GM12865 (cell line): Measurements from ENCODE around the gene MCC.

Experiments used
- DNase-seq: peaks from one replicate; pipeline ENCODE4 v3.0.0; 2010; ENCODE audit warnings: low read depth
- H3K4me3 ChIP-seq: 2 replicates; pipeline ENCODE4 v1.5.1; 2011; ENCODE audit warnings: mild to moderate bottlenecking, low read depth, low read length, control low read depth
- TF ChIP-seq, protein P1 (sequence below): IDR thresholded peaks from 2 replicates; pipeline ENCODE4 v1.5.1; 2011; ENCODE audit warnings: low read length, control low read depth, low read depth, inconsistent platforms; ENCODE audit not compliant: insufficient read depth; ENCODE audit errors: missing control alignments

MCC gene

DNA sequence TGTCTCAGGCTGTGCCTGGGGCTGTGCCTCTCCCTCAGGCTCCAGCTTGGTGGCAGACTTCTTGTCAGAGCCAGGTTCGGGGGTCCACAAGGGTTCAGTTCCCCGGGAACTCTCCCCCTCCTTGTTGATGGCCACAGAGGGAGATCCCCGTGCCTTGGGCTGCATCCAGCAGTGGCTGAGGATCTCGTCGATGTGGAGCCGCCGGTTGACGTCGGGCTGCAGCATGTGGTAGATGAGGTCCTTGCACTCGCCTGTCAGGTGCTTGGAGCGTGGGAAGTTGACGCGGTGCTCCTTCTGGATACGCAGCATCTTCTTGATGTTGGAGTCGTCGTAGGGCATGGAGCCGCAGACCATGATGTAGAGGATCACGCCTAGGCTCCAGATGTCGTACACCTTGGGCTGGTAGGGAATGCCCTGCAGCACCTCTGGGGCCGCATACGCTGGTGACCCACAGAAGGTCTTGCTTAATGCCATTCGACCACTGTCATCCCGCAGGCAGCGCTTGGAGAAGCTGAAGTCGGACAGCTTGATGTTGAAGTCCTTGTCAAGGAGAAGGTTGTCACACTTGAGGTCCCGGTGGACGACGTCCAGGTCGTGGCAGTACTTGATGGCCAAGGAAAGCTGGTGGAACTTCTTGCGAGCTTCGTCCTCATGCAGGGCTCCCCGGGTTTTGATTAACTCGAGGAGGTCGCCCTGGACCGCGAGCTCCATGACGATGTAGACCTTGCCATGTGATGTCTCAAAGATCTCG lies 54.2 kb downstream of the MCC start:
- DNase-seq = no peak
- no peak overlapping the region for H3K4me3 ChIP-seq
- TF ChIP-seq, protein P1, sequence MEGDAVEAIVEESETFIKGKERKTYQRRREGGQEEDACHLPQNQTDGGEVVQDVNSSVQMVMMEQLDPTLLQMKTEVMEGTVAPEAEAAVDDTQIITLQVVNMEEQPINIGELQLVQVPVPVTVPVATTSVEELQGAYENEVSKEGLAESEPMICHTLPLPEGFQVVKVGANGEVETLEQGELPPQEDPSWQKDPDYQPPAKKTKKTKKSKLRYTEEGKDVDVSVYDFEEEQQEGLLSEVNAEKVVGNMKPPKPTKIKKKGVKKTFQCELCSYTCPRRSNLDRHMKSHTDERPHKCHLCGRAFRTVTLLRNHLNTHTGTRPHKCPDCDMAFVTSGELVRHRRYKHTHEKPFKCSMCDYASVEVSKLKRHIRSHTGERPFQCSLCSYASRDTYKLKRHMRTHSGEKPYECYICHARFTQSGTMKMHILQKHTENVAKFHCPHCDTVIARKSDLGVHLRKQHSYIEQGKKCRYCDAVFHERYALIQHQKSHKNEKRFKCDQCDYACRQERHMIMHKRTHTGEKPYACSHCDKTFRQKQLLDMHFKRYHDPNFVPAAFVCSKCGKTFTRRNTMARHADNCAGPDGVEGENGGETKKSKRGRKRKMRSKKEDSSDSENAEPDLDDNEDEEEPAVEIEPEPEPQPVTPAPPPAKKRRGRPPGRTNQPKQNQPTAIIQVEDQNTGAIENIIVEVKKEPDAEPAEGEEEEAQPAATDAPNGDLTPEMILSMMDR = no peak

DNA sequence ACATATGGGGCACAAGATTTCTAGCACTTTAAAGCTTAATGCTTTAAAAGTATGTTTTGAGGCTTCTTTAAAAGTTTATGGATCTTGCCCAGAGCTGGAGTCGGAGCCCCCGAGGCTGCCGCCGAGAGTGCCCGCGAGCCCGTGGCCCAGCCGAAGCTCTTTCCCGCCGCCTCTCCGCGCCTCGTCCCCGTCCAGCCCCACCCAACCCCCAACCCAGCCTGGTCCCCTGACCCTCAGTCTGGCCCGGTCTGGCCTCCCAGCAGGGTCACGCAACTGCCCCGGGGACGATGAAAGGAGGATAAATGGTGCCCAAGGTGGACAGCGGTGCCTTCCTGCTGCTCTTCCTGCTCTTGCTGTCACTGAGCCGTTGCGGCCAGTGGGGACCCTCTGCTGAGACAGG lies 55.2 kb downstream of the MCC start:
- TF ChIP-seq, protein P1 = no peak
- no peak for DNase-seq

DNA sequence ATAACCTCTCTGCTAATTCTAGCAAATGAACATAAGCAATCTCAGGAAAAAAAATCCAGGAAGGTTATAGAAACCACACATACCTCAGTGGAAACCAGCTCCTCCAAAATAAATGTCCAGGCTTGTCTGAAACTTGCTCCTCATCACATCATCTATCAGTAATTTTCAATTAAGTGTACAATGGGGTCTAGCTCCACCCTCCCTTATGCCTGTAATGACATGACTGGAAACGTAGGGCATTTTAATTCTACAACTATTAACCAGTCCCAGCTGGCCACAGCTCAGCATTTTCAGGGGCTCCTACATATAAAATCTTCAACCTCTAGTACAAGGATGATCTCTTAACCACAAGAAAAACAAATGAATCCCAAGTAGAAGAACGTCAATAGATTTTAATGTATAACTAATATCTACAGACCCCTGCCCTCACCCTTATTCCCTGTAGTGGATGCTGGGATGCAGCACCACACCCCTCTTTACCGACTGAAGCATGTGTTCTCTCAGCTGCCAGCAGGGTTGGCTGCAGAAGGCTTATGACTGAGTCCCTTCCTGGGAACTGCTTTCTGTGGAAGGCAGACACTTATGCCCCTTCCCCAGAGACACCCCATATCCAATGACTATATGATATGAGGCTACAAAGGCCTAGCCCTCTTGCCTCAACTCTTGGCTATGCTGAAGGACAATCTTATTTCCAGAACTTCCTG lies 60.2 kb downstream of the MCC start:
- TF ChIP-seq, protein P1 = no peak
- no peak for DNase-seq
- H3K4me3 ChIP-seq = no peak overlapping the region

More for the DNA sequence above, 55.2 kb downstream of the MCC start:
- no peak overlapping the region for H3K4me3 ChIP-seq

DNA sequence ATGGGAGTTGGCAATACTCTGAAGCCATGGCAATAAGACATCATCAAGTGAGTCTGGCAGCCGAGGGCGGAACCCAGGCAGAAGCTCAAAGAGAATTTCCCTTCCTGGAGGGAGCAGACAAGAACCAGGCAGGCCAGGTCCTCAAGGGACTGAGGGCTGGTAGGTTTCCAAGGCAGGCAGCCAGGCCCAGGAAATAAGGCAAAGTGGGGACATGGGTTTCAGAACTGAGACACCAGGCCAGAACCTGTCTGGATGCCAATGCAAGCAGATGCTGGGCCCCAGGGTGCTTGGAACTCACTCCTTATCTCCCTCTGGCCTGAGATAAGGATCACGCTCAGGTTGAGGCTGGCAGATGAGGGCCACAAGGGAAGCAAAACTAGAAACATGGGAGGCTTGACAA lies 62.3 kb downstream of the MCC start:
- no peak for DNase-seq
- TF ChIP-seq, protein P1 = no peak
- no peak overlapping the region for H3K4me3 ChIP-seq

DNA sequence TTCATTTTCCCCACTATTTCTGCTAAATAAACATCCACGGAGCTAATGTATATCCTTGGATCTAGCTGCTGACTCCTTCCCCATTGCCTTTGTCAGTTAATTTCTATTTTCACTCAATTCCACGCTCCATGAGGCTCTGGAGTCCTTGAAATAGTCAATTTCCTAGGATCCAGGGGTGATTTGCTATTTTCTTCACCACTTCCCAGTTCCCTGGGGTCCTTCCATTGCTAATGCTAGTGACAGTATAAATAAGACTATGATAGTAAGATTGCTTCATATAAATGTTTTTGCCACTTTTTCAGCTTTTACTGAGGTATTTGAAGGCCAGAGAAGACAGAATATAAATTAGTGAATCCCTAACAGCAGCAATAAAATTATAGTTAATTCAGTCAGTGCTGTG lies 66.6 kb downstream of the MCC start:
- H3K4me3 ChIP-seq = no peak overlapping the region
- TF ChIP-seq, protein P1 = no peak
- DNase-seq = no peak

DNA sequence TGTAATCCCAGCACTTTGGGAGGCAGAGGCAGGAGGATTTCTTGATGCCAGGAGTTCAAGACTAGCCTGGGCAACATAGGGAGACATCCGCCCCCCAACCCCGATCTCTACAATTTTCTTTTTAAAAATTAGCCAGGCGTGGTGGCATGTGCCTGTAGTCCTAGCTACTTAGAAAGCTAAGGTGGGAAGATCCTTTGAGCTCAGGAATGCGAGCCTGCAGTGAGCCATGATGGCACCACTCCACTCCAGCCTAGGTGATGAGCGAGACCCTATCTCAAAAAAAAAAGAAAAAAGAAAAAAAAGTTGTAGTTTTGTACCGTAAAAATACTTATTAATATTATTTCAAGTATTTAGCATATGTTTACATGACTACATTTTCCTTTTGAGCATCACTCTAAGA lies 82.7 kb downstream of the MCC start:
- TF ChIP-seq, protein P1 = no peak
- no peak for DNase-seq
- H3K4me3 ChIP-seq = no peak overlapping the region
